Keratinocyte (primary cell): Measurements from ENCODE around the gene SLC24A5. TPM values are rescaled to one million over a fixed set of nuclear protein-coding genes. Genes with fewer than 3 reads are reported as not detected.

Source experiments
- DNase-seq: peaks from one replicate; pipeline ENCODE4 v3.0.0-alpha.2; 2011; ENCODE audit warnings: low read depth, missing footprints, low spot score
- FAIRE-seq: peaks from 2 replicates; lab custom pipeline; 2011; peaks lifted over from hg19 to GRCh38; lab: Jason Lieb, UNC
- H2AFZ ChIP-seq: 2 replicates; pipeline ENCODE4 v1.6.0; 2012; ENCODE audit warnings: low read length, control low read depth, inconsistent platforms; ENCODE audit not compliant: control insufficient read depth
- H3K27ac ChIP-seq: 2 replicates; pipeline ENCODE4 v1.5.1; 2011; ENCODE audit warnings: low read length; ENCODE audit not compliant: control insufficient read depth, insufficient read depth
- H3K27me3 ChIP-seq: 3 replicates; pipeline ENCODE4 v1.6.0; 2011; ENCODE audit warnings: low read length; ENCODE audit not compliant: control insufficient read depth, insufficient read depth; ENCODE audit errors: extremely low read depth
- H3K36me3 ChIP-seq, 2 experiments: 2 replicates in 1 of 2; 3 replicates in 1 of 2; pipeline ENCODE4 v1.5.1; 2011; ENCODE audit warnings: low read length in 2 of 2, mild to moderate bottlenecking in 1 of 2; ENCODE audit not compliant: control insufficient read depth in 2 of 2, insufficient read depth in 2 of 2; ENCODE audit errors: extremely low read depth in 1 of 2
- H3K4me1 ChIP-seq: 3 replicates; pipeline ENCODE4 v1.5.1; 2011; ENCODE audit warnings: low read length; ENCODE audit not compliant: control insufficient read depth, insufficient read depth; ENCODE audit errors: extremely low read depth
- H3K4me2 ChIP-seq: 3 replicates; pipeline ENCODE4 v1.6.0; 2011; ENCODE audit warnings: low read depth, low read length; ENCODE audit not compliant: control insufficient read depth, insufficient read depth; ENCODE audit errors: extremely low read depth
- H3K4me3 ChIP-seq, 3 experiments: fragments of 200-600 bp in 1 of 3; sonication (generic) in 1 of 3; 2 replicates in 2 of 3; 3 replicates in 1 of 3; pipeline ENCODE4 v1.5.1; 2011 to 2016; ENCODE audit warnings: low read length in 3 of 3, mild to moderate bottlenecking in 3 of 3, control low read depth in 2 of 3, inconsistent platforms in 1 of 3, low read depth in 1 of 3, mixed read lengths in 1 of 3, mixed run types in 1 of 3, moderate library complexity in 1 of 3; ENCODE audit not compliant: control insufficient read depth in 2 of 3, insufficient read depth in 2 of 3; ENCODE audit errors: extremely low read depth in 1 of 3
- H3K79me2 ChIP-seq: 2 replicates; pipeline ENCODE4 v1.6.0; 2012; ENCODE audit warnings: low read length; ENCODE audit not compliant: control insufficient read depth, insufficient read depth
- H3K9ac ChIP-seq: 3 replicates; pipeline ENCODE4 v1.6.0; 2011; ENCODE audit warnings: low read length; ENCODE audit not compliant: control insufficient read depth, insufficient read depth; ENCODE audit errors: extremely low read depth
- H3K9me1 ChIP-seq: 3 replicates; pipeline ENCODE4 v1.6.0; 2011; ENCODE audit warnings: low read length; ENCODE audit not compliant: control insufficient read depth, insufficient read depth; ENCODE audit errors: extremely low read depth
- H3K9me3 ChIP-seq: 2 replicates; pipeline ENCODE4 v1.5.1; 2012; ENCODE audit warnings: low read depth, low read length; ENCODE audit not compliant: control insufficient read depth
- H4K20me1 ChIP-seq: 3 replicates; pipeline ENCODE4 v1.6.0; 2011; ENCODE audit warnings: low read length; ENCODE audit not compliant: control insufficient read depth, insufficient read depth; ENCODE audit errors: extremely low read depth
- EZH2 ChIP-seq: IDR thresholded peaks from one replicate; pipeline ENCODE4 v1.6.1; 2012; ENCODE audit warnings: inconsistent platforms, mild to moderate bottlenecking, low read length, moderate library complexity
- dilution Hi-C: fragments of 300-500 bp; cut with MboI; formaldehyde crosslinking; loops from one replicate; pipeline ENCODE4 v1.7.0; 2020; ENCODE audit warnings: low sequenced_read_pairs; ENCODE audit not compliant: extremely low pct_ligation_motif_present
- polyA plus RNA-seq, 5 experiments: library from polyadenylated mRNA; depleted of rRNA in 3 of 5; stranded (reverse) in 3 of 5; stranded (forward) in 1 of 5; unstranded in 1 of 5; fragments of >200 nt; gene quantifications; 1 replicate in 1 of 5; 2 replicates in 3 of 5; 3 replicates in 1 of 5; pipeline versions ENCODE4 v1.2.1 to v1.2.3, GENCODE V29; 2011 to 2012; ENCODE audit warnings: missing spikeins in 2 of 5, low read depth in 1 of 5, low replicate concordance in 1 of 5
- TF ChIP-seq, protein P1 (sequence below), 3 experiments: IDR thresholded peaks in 1 of 3; conservative IDR thresholded peaks in 1 of 3; optimal IDR thresholded peaks in 1 of 3; 2 replicates in 2 of 3; 3 replicates in 1 of 3; pipeline versions ENCODE3 to v1.5.1; 2011; ENCODE audit warnings: low read length in 3 of 3, mild to moderate bottlenecking in 3 of 3, moderate library complexity in 2 of 3, control low read depth in 1 of 3, inconsistent platforms in 1 of 3; ENCODE audit not compliant: insufficient read depth in 2 of 3; ENCODE audit errors: extremely low read depth in 1 of 3

The SLC24A5 gene
- polyA plus RNA-seq, 1 donor (not counting 4 experiments of a cell fraction or from before 2014, with no cell fraction given): 0.04 TPM

DNA sequence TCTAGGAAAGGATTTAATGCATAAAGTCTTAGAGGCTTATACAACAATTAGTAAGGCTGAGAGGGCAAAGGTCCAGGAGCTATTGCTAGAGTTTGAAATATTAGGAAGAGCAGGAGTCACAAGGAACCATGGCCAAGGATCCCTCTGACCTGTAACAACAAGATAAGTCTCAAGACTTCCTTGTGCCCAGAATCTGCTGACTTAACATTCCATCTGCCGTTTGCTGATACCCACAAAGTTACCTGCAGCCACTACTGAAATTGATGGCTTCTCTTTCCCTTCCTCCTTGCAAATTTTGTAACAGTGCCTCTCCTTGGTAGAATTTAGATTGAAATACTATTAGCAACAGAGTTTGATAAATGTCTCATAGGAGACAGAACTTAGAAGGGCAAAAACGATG, 62.0 kb downstream of the SLC24A5 start:
- H3K4me1 ChIP-seq: no peaks in the 10 kb centered on the region
- dilution Hi-C loops: no loop called here
- no peak overlapping the region for H3K27ac ChIP-seq
- no peak overlapping the region for H2AFZ ChIP-seq
- no peak for FAIRE-seq
- H3K9me3 ChIP-seq: no peaks in the 10 kb centered on the region
- no peaks in the 10 kb centered on the region for H3K36me3 ChIP-seq
- no peak overlapping the region for H3K4me2 ChIP-seq
- no peaks in the 10 kb centered on the region for H3K79me2 ChIP-seq
- no peaks in the 10 kb centered on the region for H3K9me1 ChIP-seq
- TF ChIP-seq EZH2: no peak
- TF ChIP-seq, protein P1, sequence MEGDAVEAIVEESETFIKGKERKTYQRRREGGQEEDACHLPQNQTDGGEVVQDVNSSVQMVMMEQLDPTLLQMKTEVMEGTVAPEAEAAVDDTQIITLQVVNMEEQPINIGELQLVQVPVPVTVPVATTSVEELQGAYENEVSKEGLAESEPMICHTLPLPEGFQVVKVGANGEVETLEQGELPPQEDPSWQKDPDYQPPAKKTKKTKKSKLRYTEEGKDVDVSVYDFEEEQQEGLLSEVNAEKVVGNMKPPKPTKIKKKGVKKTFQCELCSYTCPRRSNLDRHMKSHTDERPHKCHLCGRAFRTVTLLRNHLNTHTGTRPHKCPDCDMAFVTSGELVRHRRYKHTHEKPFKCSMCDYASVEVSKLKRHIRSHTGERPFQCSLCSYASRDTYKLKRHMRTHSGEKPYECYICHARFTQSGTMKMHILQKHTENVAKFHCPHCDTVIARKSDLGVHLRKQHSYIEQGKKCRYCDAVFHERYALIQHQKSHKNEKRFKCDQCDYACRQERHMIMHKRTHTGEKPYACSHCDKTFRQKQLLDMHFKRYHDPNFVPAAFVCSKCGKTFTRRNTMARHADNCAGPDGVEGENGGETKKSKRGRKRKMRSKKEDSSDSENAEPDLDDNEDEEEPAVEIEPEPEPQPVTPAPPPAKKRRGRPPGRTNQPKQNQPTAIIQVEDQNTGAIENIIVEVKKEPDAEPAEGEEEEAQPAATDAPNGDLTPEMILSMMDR (optimal IDR thresholded peaks at IDR 0.05 in 1 of 3, IDR thresholded peaks at IDR 0.05 in 1 of 3, conservative IDR thresholded peaks at IDR 0.05 in 1 of 3; ENCODE audit: extremely low read depth in 1 of 3, insufficient read depth in 2 of 3, low read length in 3 of 3): no peak
- H3K27me3 ChIP-seq: peaks cover 4% of the 10 kb centered on the region
- no peak for DNase-seq
- no peak overlapping the region for H3K4me3 ChIP-seq
- H4K20me1 ChIP-seq: no peaks in the 10 kb centered on the region
- H3K9ac ChIP-seq: no peak overlapping the region

DNA sequence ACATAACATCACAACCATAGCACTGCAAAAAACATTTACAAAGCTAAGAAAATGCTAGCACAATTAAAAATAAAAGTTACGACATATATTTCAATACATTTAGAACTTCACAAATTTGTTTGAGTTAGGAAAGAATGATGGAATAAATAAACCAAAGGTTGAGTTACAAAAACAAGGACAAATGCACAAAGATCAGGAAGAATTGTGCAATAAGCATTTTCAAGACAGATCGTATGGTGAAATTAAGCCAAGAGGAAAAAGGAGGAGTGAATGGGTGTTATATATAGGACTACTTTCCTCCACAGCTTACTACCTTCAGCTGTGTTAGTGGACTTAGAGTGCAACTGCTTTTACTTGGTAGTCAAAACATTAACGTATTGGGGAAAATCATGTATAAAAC, 64.7 kb downstream of the SLC24A5 start:
- TF ChIP-seq, protein P1 (optimal IDR thresholded peaks at IDR 0.05 in 1 of 3, IDR thresholded peaks at IDR 0.05 in 1 of 3, conservative IDR thresholded peaks at IDR 0.05 in 1 of 3; ENCODE audit: extremely low read depth in 1 of 3, insufficient read depth in 2 of 3, low read length in 3 of 3): no peak
- TF ChIP-seq EZH2: no peak
- H3K9me1 ChIP-seq: no peaks in the 10 kb centered on the region

More for the DNA sequence above, 64.7 kb downstream of the SLC24A5 start:
- DNase-seq (no peak), FAIRE-seq (no peak)
- Histone ChIP-seq H3K79me2 (no peaks in the 10 kb centered on the region), H2AFZ (no peak overlapping the region), H3K4me1 (no peaks in the 10 kb centered on the region), H4K20me1 (no peaks in the 10 kb centered on the region), H3K36me3 (no peaks in the 10 kb centered on the region), H3K4me3 (no peak overlapping the region), H3K9me3 (no peaks in the 10 kb centered on the region), H3K4me2 (no peak overlapping the region), H3K9ac (no peak overlapping the region), H3K27me3 (no peaks in the 10 kb centered on the region), H3K27ac (no peak overlapping the region)
- dilution Hi-C loops: no loop called here
